Cortex of kidney (tissue), 1 donor: ENCODE results near the gene ERGIC1.

ENCODE experiments used
- DNase-seq: peaks from one replicate; lab custom pipeline; 2025; lab: John Stamatoyannopoulos, UW

ERGIC1 gene

DNA sequence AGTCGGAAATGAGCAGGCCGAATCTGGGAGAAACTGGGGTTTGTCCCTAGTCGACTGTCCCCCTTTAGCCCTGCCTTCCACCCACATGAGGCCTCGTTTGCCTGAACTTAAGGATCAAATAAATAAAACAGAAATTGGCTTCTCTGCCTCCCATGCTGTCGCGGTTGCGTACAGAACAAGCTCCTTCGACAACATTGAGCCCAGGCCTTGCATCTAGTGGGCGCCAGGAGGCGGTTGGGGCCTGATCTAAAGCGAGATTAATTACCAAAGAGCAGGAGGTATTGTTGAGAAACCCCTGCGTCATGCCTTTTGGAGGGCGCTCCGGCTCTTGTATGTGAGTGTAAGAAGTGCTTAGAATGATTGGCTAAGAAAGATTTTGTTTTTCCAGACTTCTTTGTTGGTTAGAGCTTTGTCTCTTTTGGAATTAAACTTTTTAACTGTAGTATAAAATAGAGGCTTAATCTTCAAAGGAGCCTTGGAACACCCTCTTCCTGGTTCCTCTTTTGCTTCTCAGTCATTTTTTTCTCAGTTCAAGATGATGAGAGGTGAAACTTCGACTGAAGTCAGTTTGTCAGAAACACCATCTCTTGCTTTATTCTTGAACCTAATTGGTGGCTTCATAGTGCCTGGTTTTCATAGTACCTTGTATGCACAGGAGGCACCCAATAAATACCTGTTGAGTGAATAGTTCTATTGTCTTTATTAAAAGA, 150.3 kb downstream of the ERGIC1 start:
- no peak for DNase-seq

DNA sequence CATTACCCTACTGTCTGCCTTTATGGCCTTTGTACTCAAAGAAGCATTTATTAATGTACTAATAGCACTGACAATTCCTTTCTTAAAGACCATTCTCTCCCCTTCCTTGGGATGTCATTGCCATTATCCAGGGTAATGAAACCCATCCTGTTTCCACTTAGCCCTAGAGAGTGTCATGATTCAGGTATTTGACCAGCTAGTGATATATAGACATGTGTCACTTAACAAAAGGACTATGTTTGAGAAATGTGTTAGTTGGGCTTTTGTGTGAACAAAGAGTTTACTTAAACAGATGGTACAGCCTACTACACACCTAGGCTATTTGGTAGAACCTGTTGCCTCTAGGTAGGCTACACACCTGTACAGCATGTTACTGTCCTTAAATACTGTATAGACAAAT, 151.5 kb downstream of the ERGIC1 start:
- DNase-seq: no peak

DNA sequence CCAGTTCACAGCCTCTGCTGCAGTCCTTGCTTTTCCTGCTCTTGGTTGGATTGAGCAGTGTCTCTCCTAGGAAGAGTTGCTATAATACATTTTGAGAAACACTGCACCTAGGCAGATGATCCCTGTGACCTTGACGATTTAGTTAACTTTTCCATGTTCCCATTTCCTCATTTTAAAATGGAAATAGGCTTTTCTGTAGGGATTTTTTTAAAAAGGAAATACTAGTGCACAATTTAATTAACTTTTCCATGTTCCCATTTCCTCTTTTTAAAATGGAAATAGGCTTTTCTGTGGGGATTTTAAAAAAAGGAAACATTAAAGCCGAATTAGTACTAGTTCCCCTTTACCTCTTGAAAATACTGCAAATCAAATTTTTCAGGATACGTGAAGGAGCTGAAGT, 154.2 kb downstream of the ERGIC1 start:
- DNase-seq: no peak

DNA sequence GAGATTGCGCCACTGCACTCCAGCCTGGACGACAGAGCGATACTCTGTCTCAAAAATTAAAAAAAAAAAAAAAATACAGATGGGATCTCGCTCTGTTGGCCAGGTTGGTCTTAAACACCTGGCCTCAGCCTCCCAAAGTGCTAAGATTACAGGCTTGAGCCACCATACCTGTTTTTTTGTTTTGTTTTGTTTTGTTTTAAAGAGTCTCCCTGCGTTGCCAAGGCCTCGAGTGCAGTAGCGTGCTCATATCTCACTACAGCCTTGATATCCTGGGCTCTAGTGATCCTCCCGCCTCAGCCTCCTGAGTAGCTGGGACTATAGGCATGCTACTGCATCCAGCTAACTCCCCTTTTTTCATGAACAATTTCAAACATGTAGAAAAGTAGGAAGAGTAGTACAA, 156.7 kb downstream of the ERGIC1 start:
- no peak for DNase-seq

DNA sequence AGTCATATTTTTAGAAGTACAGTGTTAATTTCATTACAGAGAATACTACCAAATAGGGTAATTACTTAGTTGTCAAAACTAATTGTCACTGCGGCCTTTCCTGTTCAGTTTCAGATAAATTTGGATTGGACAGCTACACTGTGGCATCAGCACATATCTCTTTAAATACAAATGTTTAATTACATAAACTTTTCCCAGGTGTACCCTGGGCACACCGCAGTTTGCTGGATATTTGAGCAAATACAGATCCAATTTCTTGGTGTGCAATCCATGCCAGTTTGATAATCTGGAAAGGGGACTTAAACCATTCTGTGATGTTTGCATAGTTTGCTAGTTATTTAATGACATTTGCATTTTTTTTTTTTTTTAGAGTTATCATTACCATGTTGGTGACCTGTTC, 160.4 kb downstream of the ERGIC1 start:
- no peak for DNase-seq

DNA sequence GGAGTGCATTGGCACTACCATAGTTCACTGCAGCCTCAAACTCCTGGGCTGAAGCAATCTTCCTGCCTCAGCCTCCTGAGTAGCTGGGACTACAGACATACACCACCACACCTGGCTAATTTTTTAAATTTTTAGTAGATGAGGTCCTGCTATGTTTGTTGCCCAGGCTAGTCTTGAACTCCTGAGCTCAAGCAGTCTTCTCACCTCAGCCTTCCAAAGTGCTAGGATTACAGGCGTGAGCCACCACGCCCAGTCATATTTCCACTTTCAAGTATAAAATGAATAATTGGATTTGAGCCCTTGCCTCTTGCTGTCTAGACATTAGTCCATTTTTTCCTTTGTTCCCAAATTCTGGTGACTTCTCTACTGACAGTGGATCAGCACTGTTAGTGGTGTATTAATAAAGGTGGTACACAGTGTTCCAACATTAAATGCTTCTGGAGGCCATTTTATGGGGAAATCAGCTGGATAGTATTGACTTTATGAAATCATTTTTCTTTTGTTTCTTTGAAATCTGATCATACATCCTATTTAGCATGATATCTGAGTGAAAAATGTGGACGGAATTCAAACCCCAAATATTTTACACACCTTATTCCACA, 165.4 kb downstream of the ERGIC1 start:
- no peak for DNase-seq

DNA sequence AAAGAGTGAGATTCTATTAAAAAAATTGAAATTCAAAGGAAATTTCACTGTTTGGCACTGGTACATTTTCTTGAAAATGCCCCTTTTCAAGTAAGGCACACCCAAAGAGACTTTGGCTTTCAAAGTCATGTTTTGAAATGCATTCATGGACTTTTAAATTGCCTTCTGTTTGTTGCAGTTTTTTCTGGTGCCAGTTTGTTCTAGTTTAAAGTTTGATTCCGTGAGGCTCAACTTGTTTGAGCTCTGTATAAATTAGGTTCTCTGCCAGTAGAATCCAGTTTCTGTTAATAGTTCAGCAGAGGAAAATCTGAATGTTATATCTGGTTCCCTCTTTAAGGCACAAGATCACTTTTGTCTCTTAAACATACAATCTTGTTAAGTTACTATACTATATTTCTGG, 165.9 kb downstream of the ERGIC1 start:
- no peak for DNase-seq

DNA sequence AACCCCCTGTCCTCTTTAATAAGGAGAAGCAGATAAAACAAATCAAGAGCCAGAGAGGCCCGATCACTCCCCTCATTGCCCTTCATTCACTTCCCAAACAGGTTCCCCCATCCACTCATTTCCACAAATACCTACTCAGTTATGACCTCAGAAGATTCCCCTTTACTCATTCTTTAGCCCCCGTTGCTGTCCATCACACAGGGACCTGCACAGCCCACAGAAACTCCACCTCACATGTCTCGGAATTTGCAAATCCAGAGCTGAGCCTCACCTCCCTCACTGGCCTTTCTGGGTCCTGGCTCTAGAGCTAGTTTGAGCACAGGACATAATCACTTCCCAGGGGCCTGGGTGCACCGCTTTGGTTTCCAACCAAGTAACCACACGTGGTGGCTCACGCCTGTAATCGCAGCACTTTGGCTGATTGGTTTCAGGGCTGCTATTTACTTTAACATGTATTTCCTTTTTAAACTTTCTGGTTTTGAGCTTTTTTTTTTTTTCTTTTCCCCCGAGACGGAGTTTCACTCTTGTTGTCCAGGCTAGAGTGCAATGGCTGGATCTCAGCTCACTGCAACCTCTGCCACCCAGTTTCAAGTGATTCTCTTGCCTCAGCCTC, 167.3 kb downstream of the ERGIC1 start:
- DNase-seq: no peak
